Mucosa of stomach (tissue), 1 donor: ENCODE data around the gene RPP25.

Experiments
- H3K27me3 ChIP-seq: one replicate; pipeline ENCODE4 v1.7.0; 2013; ENCODE audit warnings: mild to moderate bottlenecking, low read length; ENCODE audit not compliant: control insufficient read depth, insufficient read depth
- H3K36me3 ChIP-seq: one replicate; pipeline ENCODE4 v1.7.0; 2013; ENCODE audit warnings: low read length; ENCODE audit not compliant: control insufficient read depth, insufficient read depth
- H3K4me1 ChIP-seq: one replicate; pipeline ENCODE4 v1.7.0; 2013; ENCODE audit warnings: mild to moderate bottlenecking, low read length; ENCODE audit not compliant: control insufficient read depth, insufficient read depth
- H3K4me3 ChIP-seq: one replicate; pipeline ENCODE4 v1.7.0; 2013; ENCODE audit warnings: low read length
- H3K9ac ChIP-seq: one replicate; pipeline ENCODE4 v1.7.0; 2013; ENCODE audit warnings: mild to moderate bottlenecking, low read length, moderate library complexity
- H3K9me3 ChIP-seq: one replicate; pipeline ENCODE4 v1.7.0; 2013; ENCODE audit warnings: mild to moderate bottlenecking, low read length, moderate library complexity; ENCODE audit not compliant: control insufficient read depth
- donor health status: Pancreatic carcinoma.

The RPP25 gene

GRCh38 chr15:74961616-74962015 lies 5.0 kb upstream of the RPP25 start:
- no peaks in the 10 kb centered on the region for H3K36me3 ChIP-seq
- peaks cover 17% of the 10 kb centered on the region for H3K27me3 ChIP-seq
- no peak overlapping the region for H3K4me3 ChIP-seq
- peaks cover 29% of the 10 kb centered on the region for H3K4me1 ChIP-seq
- H3K9ac ChIP-seq: no peak overlapping the region
- H3K9me3 ChIP-seq: no peaks in the 10 kb centered on the region

GRCh38 chr15:74960995-74961588 lies 4.5 kb upstream of the RPP25 start:
- H3K27me3 ChIP-seq: peaks cover 17% of the 10 kb centered on the region
- peaks cover 30% of the 10 kb centered on the region for H3K4me1 ChIP-seq
- H3K9ac ChIP-seq: no peak overlapping the region
- no peaks in the 10 kb centered on the region for H3K36me3 ChIP-seq
- H3K4me3 ChIP-seq: no peak overlapping the region
- H3K9me3 ChIP-seq: no peaks in the 10 kb centered on the region

- H3K27me3 ChIP-seq: peaks cover 19% of the 10 kb centered on the region
- no peaks in the 10 kb centered on the region for H3K9me3 ChIP-seq
- H3K9ac ChIP-seq: no peak overlapping the region
- no peak overlapping the region for H3K4me3 ChIP-seq
- no peaks in the 10 kb centered on the region for H3K36me3 ChIP-seq
- H3K4me1 ChIP-seq: peaks cover 38% of the 10 kb centered on the region
These were observed 3.7 kb upstream of the RPP25 start for GRCh38 chr15:74960286-74960685.

- no peaks in the 10 kb centered on the region for H3K36me3 ChIP-seq
- H3K27me3 ChIP-seq: peaks cover 20% of the 10 kb centered on the region
- no peaks in the 10 kb centered on the region for H3K9me3 ChIP-seq
- H3K4me3 ChIP-seq: no peak overlapping the region
- peak overlapping the region; percentile 74 for H3K9ac ChIP-seq
- H3K4me1 ChIP-seq: peaks cover 46% of the 10 kb centered on the region
These were observed 3.0 kb upstream of the RPP25 start for GRCh38 chr15:74959586-74959939.

- peaks cover 51% of the 10 kb centered on the region for H3K4me1 ChIP-seq
These were observed 2.5 kb upstream of the RPP25 start for GRCh38 chr15:74958908-74959585.

GRCh38 chr15:74958320-74958907 lies 1.8 kb upstream of the RPP25 start:
- H3K9ac ChIP-seq: peak overlapping the region; percentile 74
- H3K27me3 ChIP-seq: peaks cover 20% of the 10 kb centered on the region
- H3K4me1 ChIP-seq: peaks cover 51% of the 10 kb centered on the region
- no peaks in the 10 kb centered on the region for H3K36me3 ChIP-seq
- peak overlapping the region; percentile 85 for H3K4me3 ChIP-seq
- H3K9me3 ChIP-seq: no peaks in the 10 kb centered on the region

More at GRCh38 chr15:74958908-74959585, 2.5 kb upstream of the RPP25 start:
- Histone ChIP-seq H3K9me3 (no peaks in the 10 kb centered on the region), H3K4me3 (peak overlapping the region; percentile 85), H3K27me3 (peaks cover 20% of the 10 kb centered on the region), H3K9ac (peak overlapping the region; percentile 74), H3K36me3 (no peaks in the 10 kb centered on the region)

GRCh38 chr15:74957476-74958035 lies 984 bp upstream of the RPP25 start:
- peaks cover 20% of the 10 kb centered on the region for H3K27me3 ChIP-seq
- peaks cover 51% of the 10 kb centered on the region for H3K4me1 ChIP-seq
- no peaks in the 10 kb centered on the region for H3K9me3 ChIP-seq
- H3K36me3 ChIP-seq: no peaks in the 10 kb centered on the region
- H3K4me3 ChIP-seq: peak overlapping the region; percentile 35
- H3K9ac ChIP-seq: peak overlapping the region; percentile 73

- no peaks in the 10 kb centered on the region for H3K36me3 ChIP-seq
- H3K27me3 ChIP-seq: peaks cover 20% of the 10 kb centered on the region
- peak overlapping the region; percentile 19 for H3K4me3 ChIP-seq
- H3K9me3 ChIP-seq: no peaks in the 10 kb centered on the region
- peak overlapping the region; percentile 73 for H3K9ac ChIP-seq
- peaks cover 51% of the 10 kb centered on the region for H3K4me1 ChIP-seq
These were observed 550 bp downstream of the RPP25 start for GRCh38 chr15:74955796-74956647.

GRCh38 chr15:74955017-74955416 lies 1.6 kb downstream of the RPP25 start:
- Histone ChIP-seq H3K4me3 (no peak overlapping the region), H3K27me3 (peaks cover 17% of the 10 kb centered on the region), H3K36me3 (no peaks in the 10 kb centered on the region), H3K4me1 (peaks cover 47% of the 10 kb centered on the region), H3K9me3 (no peaks in the 10 kb centered on the region), H3K9ac (peak overlapping the region; percentile 65)

GRCh38 chr15:74954515-74954914 lies 2.1 kb downstream of the RPP25 start:
- Histone ChIP-seq H3K4me3 (no peak overlapping the region), H3K9ac (no peak overlapping the region), H3K36me3 (no peaks in the 10 kb centered on the region), H3K27me3 (peaks cover 15% of the 10 kb centered on the region), H3K9me3 (no peaks in the 10 kb centered on the region), H3K4me1 (peaks cover 44% of the 10 kb centered on the region)

GRCh38 chr15:74951006-74951405 lies 5.6 kb downstream of the RPP25 start:
- Histone ChIP-seq H3K36me3 (no peaks in the 10 kb centered on the region), H3K4me1 (peaks cover 20% of the 10 kb centered on the region), H3K27me3 (peaks cover 2% of the 10 kb centered on the region), H3K9me3 (no peaks in the 10 kb centered on the region), H3K9ac (no peak overlapping the region), H3K4me3 (no peak overlapping the region)
